ENCODE results near the gene BMPR2.
"Not testable (repeated sequence)": the region's sequence is repeated elsewhere in the genome, so short reads cannot be mapped to it uniquely, and the experiment has no call there.

Gene BMPR2

DNA sequence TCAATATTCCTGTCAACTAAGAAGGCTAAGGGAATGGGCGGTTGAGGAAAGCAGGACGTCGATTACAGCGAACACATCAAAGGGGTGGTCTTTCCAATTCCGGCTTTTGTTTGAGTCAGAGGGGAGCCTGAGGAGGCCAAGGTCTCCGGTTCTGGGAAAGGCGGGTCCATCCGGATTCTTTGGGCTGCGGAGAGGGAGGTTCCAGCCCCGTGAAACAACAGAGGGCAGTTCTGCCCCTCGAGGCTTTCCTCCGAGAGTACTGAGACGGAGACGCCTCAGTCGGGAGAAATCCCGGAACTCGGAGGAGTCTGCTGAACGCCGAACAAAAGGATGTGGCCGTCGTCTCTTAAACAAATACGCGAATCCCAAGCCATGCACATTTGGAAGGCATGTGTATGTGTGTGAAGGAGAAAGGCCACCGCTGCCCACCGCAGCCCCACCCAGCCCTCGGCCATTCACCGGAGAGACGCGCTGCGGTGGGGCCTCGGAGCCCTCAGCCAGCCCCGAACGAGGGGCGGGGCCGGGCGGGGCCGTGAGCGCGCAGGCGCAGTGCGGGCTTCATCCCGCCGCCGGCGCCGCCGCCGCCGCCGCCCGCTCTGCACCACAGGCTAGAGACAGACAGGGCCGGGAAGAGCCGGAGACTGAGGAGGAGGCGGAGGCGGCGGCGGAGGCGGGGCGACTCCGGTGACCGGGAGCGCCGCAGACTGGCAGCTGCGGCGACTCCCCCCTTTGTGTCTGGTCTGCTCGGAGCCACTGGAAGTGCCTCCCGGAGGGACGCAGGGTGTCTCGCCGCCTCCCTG lies at the start of gene BMPR2:
Gene BMPR2 (plus strand): TSS at position 719 of the 800 bp plus-strand sequence. CDS start 1,148 bp downstream, outside the sequence.
- DNase-seq = peak; percentile 88

DNA sequence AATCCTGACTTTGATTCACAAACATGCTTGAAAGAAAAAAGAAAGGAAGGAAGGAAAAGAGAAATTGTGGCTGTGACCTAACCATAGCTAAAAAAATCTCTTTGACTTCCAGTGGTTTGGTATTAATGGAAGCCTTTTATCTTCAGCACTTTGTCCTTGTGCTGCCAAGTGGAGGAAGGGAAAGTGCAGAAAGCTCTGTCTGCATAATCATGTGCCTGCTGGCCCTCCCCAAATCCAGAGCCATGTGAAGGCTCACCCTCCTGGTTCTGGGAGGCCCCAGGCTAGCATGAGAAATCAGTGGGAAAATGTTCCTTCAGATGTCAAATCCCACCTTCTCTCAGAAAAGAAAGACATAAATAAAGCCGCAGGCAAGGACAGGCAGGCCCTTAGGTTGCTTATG lies 48.3 kb upstream of the BMPR2 start:
- DNase-seq = no peak

DNA sequence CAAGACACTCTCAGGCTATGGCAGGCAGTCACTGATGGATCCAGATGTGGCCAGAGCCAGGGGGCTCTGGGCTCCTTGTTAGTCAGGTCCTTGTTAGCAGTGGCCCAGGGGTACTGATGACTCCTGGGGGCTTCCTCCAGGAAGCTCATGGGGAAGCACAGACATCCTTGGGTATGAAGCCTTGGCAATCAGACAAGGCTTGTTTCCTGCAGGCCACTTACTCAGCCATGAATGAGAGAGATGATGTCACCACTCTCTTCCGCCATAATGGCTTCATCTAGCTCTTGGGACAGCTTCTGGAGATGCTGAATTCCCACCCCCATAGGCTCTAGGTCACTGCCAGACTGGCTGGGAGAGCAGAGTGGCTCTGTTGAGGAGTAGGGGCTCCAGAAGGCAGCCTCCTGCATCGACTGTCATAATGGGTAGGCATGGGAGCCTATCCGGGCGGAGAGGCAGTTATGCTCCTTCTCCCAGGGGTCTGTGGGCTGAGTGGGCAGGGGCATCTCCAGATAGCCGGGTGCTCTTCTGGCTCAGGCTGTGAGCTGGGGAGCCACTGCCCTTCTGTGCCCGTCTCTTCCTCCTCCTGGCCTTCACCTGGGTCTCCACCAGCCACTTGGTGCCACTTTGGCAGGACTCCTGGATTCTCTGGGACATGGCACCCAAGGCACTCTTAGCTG lies 40.2 kb upstream of the BMPR2 start:
- no peak for DNase-seq

DNA sequence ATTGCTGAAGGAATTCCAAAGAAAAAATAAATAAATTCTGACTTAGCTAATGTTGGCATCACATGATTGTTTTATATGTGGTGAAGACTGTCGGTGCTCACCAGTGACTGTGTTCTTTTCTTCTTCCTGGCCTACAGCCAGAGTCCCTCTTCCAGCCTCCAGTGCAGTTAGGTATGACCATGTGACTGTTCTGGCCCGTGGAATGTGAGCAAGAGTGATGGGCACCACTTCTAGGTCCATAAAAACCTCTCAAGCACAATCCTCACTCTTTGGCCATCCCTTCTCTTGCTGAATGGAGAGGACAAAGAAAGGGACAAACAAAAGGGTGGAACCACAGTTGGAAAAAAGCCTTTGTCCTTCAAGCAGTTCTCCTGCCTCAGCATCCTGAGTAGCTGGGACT lies 39.0 kb upstream of the BMPR2 start:
- DNase-seq = no peak

DNA sequence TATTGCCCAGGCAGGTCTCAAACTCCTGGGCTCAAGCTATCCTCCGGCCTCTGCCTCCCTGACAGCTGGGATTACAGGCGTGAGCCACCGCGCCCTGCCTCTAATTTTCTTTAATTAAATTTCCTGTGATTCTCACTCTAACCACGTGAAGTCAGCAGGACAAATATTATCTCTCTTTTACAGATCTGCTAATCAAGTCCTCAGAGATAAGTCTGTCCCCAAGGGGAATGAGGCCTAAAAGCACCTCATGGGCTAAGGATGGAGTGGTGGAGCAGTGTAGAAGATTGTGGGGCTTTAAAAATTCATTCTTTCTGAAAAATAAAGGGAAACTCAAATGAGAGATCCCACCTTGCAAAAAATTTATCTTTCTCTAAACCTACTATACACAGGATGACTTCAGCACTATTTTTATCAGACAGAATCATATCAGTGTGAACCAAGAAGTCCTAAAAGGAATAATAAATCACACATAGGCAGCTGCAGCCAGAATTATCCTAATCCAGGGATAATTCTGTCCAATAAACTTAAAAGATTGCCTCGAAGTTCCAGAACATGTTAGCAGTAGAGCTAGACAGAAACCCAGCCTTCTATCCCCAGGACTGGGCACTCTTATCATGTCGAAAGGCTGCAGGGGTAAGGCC lies 38.3 kb upstream of the BMPR2 start:
- DNase-seq = no peak

DNA sequence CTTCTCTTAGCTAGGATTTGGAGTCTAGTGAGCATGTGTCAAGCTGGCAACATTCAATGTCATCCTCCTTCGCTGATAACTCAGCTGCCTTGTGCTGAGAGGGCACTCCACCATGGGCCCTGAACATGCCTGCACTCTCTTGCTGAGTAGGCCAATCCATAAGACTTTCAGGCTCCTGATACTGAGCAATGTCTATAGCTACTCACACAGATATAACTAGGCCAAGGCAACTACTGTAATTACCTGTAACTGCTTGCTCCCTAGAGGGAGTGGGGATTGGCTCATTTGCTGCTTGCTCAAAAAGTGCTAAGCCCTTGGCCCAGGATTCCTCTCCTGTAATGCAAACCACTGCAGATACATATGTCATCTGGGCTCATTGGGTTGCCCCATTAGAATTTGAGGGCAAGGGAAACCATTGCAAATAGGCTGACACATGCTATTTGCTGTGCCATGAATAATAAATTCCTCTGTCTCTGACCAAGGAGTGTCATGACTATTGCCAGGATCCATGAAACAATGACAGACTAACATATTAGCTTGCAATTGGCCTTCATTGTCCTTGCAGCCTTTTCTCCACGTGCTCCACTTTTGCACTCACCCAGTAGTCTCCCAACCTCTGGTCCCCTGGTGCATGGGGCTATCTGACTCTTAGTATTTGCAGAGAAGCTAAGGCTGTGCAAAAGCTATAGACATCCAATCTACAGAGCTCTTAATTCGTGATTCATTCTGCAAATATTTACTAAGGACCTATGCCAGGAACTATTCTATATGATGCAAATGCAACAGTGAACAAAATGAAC lies 36.9 kb upstream of the BMPR2 start:
- DNase-seq = no peak

DNA sequence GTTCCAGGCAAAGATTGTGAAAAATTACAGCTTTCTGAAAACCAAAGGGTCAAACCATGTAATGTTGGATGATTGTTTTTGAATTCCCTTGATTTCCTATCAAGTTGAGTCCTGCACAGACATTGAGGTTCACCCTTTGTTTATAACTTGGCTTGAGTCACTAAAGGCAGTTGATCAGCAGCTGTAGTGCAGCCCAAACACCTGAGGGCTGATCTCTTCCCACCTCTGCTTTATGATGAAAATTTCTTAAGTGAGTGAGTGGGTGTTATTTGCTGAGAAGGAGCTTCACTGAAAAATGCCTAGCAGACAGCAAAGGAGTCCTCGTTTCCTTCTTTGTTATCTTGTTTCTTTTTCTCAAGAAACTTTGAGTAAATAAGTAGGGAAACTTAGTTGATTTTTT lies 31.9 kb upstream of the BMPR2 start:
- DNase-seq = no peak

DNA sequence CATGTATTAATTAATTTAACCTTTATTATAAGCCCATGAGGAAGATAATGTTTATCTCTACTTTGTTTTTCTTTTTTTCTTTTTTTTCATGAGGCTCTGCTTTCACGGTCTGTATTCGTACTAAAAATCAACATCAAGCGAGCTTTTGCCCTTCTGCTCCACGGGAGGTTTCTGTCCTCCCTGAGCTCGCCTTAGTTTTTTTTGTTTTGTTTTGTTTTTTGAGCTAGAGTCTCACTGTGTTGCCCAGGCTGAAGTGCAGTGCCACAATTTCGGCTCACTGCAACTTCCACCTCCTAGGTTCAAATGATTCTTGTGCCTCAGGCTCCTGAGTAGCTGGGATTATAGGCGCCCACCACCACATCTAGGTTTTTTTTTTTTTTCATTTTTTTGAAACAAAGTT lies 29.9 kb upstream of the BMPR2 start:
- no peak for DNase-seq

DNA sequence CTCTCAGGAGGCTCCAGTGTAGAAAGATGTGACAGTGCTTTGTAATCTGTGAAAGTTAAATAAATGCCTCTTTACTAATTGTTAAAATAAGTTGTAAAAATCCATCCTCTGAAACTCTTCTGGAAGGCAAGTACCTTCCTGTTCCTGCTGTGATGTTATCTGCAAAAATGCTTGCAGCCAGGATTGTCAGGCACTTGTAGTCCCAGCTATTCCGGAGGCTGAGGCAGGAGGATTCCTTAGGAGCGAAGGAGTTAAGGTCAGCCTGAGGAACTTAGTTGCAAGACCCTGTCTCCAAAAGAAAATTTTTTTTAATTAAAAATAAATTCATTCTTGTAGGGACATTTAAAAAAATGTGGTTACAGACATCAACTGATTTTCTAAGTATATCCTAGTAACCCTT lies 22.7 kb upstream of the BMPR2 start:
- DNase-seq = no peak

DNA sequence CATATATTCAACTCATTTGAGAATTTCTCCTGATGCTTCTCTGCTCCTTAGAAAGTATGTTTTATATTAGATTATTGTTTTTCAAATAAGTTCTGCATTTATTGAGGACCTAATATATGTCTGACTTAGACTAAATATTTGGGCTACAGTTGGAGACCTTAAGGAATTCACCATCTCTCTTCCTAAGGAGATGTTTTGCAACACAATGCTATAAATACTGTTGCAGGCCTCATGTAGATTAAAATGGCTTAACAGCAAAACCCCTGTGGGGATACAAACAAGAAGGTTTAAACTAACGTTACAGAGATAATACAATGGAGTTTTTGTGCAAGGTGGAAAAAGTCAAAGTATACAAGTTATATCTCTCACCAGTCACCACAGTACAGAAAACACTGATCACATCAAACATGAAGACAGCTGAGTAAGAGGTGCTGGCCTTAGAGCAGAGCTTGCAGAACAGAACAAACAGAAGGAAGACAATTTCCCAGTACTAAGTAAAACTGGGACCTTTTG lies 20.1 kb upstream of the BMPR2 start:
- DNase-seq = no peak

DNA sequence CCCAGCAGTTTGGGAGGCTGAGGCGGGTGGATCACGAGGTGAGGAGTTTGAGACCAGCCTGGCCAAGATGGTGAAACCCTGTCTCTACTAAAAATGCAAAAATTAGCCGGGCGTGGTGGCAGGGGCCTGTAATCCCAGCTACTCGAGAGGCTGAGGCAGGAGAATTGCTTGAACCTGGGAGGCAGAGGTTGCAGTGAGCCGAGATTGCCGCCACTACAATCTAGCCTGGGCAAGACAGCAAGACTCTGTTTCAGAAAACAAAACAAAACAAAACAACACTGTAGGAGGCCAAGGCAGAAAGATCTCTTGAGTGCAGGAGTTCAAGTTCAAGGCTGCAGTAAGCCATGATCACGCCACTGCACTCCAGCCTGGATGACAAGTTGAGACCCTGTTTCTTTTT lies 17.2 kb upstream of the BMPR2 start:
- not testable (repeated sequence) for DNase-seq

DNA sequence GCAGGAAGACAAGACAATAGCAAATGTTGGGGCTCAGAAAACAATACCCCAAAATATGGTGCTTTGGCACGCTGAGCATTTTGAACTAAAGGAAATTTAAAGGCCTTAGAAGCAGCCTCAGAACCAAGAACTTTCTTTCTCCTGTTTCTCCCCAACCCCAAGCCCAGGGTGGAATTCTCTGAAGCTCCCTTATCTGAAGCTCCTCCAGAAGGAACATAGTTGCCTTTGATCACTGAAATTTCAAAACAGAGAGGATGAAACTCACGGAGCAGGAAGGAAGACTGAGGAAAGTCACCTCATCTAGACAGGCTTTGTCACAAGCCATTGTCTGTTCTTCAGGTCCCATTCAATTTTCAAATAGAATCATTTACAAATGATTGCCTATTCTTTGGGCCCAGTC lies 15.5 kb upstream of the BMPR2 start:
- no peak for DNase-seq

DNA sequence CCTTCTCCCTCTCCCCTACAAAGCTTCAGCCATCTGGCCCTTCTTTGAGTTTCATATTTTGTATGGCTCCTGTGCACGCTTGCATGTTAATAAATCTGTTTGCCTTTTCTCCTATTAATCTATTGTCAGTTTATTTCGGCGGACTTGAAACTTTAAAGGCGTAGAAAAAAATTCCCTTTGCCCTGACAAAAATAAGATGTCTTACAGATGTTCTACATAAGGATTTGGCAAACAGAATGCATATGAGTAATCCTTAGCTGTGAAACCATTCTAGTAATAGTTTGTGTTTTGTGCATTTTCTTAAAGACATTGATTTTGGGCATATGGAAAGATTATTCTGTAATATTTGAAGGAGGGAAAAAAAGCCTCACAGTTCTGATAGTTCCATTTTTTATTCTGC lies 15.0 kb upstream of the BMPR2 start:
- DNase-seq = no peak

DNA sequence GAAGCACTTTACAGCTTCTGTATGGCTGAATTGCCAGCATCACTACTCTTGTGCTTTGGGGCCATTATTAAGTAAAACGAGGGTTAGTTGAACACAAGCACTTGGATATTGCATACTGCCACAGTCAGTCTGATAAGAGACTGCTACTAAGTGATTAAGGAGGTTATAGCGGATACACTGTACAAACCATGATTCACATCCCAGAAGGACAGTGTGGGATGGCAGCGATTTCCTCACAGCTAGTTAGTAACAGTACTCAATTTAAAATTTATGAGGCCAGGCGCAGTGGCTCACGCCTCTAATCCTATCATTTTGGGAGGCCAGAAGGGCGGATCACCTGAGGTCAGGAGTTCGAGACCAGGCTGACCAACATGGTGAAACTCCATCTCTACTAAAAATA lies 2.6 kb upstream of the BMPR2 start:
- no peak for DNase-seq

DNA sequence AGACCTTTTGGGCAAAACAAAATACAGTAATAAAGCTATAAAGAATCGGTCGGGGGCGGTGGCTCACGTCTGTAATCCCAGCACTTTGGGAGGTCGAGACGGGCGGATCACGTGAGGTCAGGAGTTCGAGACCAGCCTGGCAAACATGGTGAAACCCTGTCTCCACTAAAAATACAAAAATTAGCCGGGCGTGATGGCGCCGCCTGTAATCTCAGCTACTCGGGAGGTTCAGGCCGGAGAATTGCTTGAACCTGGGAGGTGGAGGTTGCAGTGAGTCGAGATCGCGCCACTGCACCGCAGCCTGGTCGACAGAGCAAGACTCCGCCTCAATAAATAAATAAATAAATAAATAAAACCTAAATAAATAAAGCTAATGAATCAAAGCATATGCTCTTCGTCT lies 1.7 kb upstream of the BMPR2 start:
- not testable (repeated sequence) for DNase-seq

DNA sequence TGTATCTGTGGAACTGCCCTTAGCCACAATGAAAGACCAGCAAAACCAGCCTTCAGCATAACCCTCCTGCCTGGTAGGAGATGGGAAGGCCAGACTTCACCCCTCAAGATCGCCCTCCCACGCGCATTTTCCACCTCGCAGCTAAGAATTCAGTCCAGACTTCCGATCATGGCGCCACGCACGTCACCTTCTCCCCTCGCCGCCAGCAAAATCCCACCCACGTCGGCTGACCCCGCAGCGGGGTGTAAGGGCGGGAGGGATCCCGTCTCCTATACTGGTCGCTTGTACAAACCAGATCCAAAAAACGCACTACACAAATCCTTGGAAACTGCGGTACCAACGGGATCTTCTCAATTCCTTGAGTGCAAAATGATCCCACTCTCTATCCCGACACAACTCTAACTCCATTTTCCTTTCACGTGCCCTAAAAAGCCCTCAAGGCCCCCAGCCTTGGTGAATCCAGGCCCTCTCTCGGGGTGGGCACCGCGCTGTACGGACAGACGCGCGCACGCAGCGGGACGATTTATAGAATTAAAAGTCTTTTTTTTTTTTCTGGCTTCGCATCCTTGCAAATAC lies 1.0 kb upstream of the BMPR2 start:
- no peak for DNase-seq

DNA sequence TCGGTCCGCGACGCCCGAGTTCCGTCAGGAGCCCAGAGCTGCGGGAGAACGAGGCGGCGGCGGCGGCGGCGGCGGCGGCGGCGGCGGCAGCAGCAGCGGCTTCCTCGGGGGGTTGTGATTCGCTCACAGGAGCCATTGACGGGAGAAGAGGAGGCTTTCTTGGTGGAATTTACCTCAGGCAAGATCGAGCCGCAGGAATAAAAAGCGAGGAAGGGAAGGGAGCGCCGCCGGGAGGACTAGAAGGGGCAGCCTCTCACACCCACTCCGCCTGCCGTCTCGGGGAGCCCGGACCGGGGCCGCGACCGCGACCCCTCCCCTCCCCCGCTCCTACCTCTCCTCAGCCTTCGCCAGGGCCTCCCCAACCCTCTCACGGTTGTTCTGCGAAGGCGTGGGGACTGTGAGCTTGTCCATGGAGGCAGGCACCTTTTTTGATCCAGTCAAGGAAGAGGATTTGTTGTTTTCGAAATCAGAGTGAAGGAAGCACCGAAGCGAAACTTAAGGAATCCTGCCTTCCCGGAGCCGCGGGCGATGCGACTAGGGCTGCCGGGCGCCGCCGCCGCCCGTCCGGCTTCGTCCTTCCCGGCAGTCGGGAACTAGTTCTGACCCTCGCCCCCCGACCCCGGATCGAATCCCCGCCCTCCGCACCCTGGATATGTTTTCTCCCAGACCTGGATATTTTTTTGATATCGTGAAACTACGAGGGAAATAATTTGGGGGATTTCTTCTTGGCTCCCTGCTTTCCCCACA lies 506 bp downstream of the BMPR2 start:
- DNase-seq = peak; percentile 26

DNA sequence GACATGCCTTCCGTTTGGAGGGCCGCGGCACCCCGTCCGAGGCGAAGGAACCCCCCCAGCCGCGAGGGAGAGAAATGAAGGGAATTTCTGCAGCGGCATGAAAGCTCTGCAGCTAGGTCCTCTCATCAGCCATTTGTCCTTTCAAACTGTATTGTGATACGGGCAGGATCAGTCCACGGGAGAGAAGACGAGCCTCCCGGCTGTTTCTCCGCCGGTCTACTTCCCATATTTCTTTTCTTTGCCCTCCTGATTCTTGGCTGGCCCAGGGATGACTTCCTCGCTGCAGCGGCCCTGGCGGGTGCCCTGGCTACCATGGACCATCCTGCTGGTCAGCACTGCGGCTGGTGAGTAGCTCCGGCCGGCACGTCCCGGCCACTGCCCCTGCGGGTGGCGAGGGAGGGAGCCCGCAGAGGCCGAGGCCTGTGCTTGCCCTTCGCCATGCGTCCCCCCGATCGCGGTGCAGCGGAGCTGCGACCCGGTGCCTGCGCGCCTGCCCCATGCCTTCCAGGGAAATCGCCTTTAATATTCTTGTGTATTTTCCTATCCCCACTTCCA lies 1.2 kb downstream of the BMPR2 start:
- peak; percentile 17 for DNase-seq

DNA sequence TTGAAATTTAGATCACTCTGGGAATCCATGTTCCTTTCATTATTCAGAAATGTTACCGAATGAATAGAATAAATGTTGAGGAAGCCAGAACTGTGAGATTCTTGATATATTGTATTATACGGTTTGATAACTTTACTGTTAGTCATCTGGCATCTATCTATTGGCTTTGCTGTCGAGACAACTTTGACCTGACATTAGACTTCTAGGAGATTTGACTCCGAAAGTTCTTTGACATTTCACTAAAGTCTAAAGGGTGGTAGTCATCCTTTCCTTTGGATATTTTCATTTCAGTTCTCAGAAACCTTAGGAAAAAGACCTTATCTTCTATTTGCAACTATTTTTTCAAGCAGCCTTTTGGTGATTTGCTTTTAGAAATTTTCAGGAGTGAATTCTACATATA lies 1.9 kb downstream of the BMPR2 start:
- peak; percentile 37 for DNase-seq

DNA sequence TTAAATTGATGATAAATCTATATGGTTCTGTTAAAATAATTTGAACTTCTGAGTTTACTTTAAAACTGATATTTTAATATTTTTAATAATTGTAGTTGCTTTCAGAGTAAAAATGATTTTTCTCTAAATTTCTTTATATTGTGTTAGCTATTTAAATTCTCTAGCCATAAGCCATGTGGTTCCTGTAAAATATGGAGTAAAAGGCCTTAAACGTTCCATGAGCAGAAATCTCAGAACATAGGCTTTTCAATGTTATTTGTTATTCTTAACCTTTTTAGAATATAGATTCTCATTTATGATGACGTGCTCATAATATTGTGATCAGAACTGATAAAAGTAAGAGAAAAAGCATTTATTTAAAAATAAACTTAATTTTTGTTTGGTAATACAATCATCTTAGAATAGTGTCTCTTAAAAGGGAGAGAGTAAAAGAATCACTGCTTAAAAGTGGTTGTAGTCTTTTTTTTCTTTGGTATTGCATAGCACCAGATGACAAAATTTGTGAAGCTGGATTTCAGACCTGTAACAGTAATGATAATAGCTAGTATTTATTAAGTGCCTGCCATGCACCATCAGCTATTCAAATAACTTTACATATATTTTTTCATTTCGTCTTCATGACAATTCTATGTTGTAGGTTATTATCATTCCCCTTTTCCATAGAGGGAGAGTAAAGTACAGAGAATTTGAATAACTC lies 2.7 kb downstream of the BMPR2 start:
- DNase-seq = peak; percentile 29

DNA sequence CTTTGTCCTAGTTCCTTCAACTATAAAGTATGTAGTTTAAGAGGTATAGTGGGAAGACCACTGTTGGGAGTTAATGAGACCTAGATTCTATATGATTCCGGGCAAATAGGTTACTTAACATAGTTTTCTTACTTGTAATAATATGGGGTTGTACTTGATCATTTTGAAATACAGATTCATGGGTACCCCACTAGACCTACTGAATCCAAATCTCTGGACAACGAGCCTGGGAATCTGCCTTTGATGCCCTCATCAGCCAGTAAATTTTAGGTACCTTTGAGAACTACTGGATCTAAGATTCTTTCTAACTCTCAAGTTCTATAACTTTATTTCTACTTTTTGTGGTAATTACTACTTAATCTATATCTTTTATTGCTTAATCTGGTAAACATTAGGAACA lies 6.6 kb downstream of the BMPR2 start:
- DNase-seq = no peak
